SK-N-SH (cell line): ENCODE measurements around the gene GNAI1.

ENCODE experiments used
- CTCF ChIP-seq: fragments of 200-600 bp; sonication (generic); IDR thresholded peaks from 2 replicates; pipeline ENCODE4 v1.6.1; 2017; ENCODE audit warnings: antibody characterized with exemption, mild to moderate bottlenecking, moderate library complexity
- PBX3 ChIP-seq: IDR thresholded peaks from 2 replicates; pipeline ENCODE4; 2012
- POLR2AphosphoS5 ChIP-seq: IDR thresholded peaks from 2 replicates; pipeline ENCODE4 v1.6.1; 2012; ENCODE audit warnings: low read depth, low read length
- RCOR1 ChIP-seq: fragments of 150-350 bp; IDR thresholded peaks from 2 replicates; pipeline ENCODE4 v1.6.1; 2017; ENCODE audit warnings: antibody characterized with exemption, low read length
- SMC3 ChIP-seq: IDR thresholded peaks from 2 replicates; pipeline ENCODE4 v1.6.1; 2012; ENCODE audit warnings: low read depth, low read length, improper control_type of control experiment
- USF2 ChIP-seq: fragments of 150-350 bp; IDR thresholded peaks from 2 replicates; pipeline ENCODE4 v1.6.1; 2017; ENCODE audit warnings: antibody characterized with exemption, low read length, low read depth, borderline replicate concordance
- YY1 ChIP-seq: IDR thresholded peaks from 2 replicates; pipeline ENCODE4 v1.4.0; 2012; ENCODE audit warnings: low read depth, mild to moderate bottlenecking
- ZBTB33 ChIP-seq: IDR thresholded peaks from 2 replicates; pipeline ENCODE4 v1.4.0; 2012; ENCODE audit warnings: low read depth, borderline replicate concordance

GRCh38 chr7:80204454-80204853 is 69.8 kb downstream of the GNAI1 start:
- TF ChIP-seq POLR2AphosphoS5, result no peak
- no peak for TF ChIP-seq CTCF
- no peak for TF ChIP-seq PBX3
- no peak for TF ChIP-seq YY1
- no peak for TF ChIP-seq ZBTB33
- no peak for TF ChIP-seq USF2
- TF ChIP-seq RCOR1, result no peak
- TF ChIP-seq SMC3, result no peak
